GM12875 (cell line): ENCODE results near the gene COL1A1.

Experiments
- H3K4me3 ChIP-seq: one replicate; pipeline ENCODE4 v1.5.1; 2011; ENCODE audit warnings: low read depth, low read length, control low read depth
- TF ChIP-seq, protein P1 (sequence below): IDR thresholded peaks from 2 replicates; pipeline ENCODE4 v1.5.1; 2011; ENCODE audit warnings: low read depth, mild to moderate bottlenecking, control low read depth, inconsistent platforms, low read length, moderate library complexity, borderline replicate concordance; ENCODE audit not compliant: insufficient read depth

Gene COL1A1

DNA sequence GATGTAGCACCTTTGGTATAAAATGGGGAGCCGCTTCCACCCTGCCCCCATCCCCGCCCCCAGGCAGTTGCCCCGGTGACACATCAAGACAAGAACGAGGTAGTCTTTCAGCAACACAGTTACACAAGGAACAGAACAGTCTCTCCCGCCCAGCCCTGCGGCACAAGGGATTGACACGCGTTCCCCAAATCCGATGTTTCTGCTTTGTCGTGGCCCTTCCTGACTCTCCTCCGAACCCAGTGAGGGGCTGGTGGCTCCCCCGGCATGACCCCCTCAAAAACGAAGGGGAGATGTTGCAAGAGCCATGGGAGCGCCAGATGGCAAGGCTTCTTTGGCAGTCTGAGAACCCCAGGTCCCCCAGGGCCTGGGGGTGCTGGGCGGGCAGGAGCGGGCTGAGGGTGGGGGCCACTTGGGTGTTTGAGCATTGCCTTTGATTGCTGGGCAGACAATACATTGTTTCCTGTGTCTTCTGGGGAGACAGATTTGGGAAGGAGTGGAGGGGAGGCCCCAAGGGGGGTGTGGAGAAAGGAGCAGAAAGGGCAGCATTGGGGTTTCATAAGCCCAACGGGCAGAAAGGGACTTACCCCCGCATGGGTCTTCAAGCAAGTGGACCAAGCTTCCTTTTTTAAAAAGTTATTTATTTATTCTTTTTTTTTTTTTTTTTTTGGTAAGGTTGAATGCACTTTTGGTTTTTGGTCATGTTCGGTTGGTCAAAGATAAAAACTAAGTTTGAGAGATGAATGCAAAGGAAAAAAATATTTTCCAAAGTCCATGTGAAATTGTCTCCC is 16.6 kb downstream of the COL1A1 start:
- no peak overlapping the region for H3K4me3 ChIP-seq
- TF ChIP-seq, protein P1, sequence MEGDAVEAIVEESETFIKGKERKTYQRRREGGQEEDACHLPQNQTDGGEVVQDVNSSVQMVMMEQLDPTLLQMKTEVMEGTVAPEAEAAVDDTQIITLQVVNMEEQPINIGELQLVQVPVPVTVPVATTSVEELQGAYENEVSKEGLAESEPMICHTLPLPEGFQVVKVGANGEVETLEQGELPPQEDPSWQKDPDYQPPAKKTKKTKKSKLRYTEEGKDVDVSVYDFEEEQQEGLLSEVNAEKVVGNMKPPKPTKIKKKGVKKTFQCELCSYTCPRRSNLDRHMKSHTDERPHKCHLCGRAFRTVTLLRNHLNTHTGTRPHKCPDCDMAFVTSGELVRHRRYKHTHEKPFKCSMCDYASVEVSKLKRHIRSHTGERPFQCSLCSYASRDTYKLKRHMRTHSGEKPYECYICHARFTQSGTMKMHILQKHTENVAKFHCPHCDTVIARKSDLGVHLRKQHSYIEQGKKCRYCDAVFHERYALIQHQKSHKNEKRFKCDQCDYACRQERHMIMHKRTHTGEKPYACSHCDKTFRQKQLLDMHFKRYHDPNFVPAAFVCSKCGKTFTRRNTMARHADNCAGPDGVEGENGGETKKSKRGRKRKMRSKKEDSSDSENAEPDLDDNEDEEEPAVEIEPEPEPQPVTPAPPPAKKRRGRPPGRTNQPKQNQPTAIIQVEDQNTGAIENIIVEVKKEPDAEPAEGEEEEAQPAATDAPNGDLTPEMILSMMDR, result no peak

DNA sequence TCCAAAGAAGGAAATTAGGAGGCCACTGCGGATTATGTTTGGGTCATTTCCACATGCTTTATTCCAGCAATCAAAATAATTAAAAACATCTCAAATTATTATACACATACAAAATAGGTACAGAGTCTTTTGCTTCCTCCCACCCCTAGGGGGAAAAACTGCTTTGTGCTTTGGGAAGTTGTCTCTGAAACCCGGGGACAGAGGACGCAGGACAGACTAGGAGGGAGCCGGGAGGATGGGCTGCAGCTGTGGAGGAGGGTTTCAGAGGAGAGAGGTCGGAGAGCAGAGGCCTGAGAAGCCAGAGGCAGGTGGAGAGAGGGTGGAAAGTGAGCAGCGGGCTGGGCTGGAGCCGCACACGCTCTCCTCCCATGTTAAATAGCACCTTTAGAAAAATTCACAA is 17.4 kb downstream of the COL1A1 start:
- TF ChIP-seq, protein P1, result no peak
- H3K4me3 ChIP-seq, result no peak overlapping the region

DNA sequence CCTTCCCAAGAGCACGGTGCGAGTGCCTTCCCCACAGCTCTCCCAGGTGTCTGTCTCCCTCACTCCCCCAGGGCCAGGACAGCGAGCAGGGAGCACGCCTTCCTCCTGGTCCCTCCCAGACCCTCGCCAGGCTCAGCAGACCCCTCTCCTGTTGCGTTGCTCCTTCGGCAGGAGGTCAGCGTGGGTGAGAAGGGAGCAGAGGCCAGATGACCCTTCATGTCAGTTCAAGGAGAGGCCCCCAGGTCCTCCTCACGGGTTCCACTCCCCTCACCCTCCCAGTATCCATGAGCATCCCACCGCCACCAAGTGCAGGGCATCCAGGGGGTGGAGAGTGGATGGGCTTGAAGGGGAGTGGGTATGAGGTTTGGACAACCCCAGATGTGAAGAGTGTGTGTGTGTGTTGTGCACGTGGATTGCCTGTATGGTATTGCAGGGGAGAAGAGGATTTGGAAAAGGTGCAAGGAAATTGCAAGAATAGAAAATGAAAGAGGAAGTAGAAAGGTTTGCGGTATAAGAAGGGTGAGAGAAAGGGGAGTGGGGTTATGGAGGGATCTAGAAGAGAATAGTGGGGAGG is 17.9 kb downstream of the COL1A1 start:
- TF ChIP-seq, protein P1, result no peak

DNA sequence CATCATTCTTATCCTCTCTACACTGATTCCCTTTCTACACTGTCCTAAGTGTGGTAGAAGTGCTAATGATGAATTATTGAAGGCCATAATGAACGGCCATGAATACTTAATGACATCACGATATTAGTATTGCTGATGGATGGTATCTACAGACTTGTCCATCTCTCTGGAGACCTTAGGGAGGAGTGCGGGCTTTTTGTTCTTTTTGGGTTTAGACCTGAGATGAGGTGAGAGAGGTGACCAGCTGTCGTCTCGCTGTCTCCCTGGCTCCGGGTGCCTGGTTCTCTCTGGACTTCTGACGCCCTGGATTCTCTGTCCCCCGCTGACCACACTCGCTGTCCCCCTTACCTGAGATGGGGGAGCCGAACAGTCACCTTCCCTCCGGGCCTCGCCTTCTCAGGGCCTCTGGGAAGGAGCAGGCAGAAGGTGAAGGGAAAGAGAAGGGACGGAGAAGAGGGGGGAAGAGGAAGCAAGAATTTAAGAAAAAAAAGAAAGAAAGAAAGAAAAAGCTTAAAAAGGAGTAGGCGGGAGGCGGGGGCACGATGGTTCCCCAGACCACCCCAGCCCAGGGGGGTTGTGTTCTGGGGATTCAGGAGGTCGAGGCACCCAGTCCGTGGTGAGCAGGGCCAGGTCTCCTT is 18.5 kb downstream of the COL1A1 start:
- H3K4me3 ChIP-seq, result no peak overlapping the region
- TF ChIP-seq, protein P1, result no peak

More for the DNA sequence above, 17.9 kb downstream of the COL1A1 start:
- no peak overlapping the region for H3K4me3 ChIP-seq

DNA sequence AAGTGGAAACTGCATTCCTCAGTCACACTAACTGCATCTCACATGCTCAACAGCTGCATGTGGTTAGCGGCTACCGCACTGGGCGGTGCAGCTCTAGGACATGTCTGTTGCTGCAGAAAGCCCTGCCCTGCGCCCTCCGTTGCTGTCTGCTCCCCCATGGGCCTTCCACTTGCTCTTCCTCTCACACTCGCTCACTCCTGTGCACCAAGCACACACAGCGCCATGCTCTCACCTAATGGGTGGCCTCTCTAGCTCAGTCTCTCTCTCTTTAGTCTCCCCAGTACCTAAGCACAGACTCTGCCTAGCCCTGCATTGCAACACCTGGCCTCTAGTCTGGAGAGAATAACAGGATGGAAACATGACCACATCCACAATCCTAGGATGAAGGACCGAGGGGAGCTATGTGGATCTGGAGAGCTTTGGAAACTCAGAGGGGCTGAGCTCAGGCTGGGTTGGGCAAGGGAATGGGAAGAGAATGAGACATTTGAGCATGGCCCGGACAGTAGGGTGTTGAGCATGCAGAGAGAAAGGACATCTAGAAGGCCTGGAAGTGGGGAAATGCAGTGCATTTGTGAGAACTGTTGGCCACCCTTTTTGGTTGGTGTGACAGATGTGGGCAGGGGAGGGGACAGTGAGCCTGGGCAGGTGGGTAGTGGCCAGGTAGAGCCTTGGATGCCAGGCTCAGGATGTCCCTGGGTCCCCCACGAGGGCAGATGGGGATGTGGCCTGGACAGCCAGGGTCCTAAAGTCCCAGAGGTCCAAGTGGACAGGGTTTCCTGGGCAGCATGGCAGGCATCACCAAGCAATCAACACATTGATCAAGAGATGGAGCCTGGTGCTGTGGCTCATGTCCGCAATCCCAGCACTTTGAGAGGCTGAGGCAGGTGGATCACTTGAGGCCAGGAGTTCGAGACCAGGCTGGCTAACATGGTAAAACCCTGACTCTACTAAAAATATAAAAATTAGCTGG is 19.6 kb downstream of the COL1A1 start:
- H3K4me3 ChIP-seq, result no peak overlapping the region
- TF ChIP-seq, protein P1, result no peak

DNA sequence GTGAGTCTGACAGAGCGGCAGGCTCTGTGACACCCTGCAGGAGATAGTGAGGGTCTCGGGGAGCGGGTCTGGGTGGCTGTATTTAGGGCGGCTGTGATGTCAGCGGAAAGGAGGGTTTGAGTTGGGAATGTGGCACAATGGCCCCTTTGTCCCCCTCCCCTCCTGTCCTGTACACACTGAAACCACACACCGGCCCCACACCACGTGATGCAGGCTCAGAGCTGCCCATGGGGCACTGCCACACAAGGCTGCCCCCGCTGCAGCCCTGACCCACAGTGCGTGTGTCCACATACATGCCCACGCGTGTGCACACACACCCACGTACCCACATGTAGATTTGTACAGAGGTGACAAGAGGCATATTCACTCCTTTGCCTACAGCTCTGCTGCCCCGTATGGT is 20.3 kb downstream of the COL1A1 start:
- TF ChIP-seq, protein P1, result no peak
- no peak overlapping the region for H3K4me3 ChIP-seq
